ENCODE measurements around the gene EHMT1.

- no peak for TF ChIP-seq POLR2AphosphoS5 (IDR thresholded peaks at IDR 0.05; ENCODE audit: borderline replicate concordance, low read depth, low read length)
- TF ChIP-seq EZH2 (IDR thresholded peaks at IDR 0.05), result no peak
- no peak for TF ChIP-seq FOXP2 (optimal IDR thresholded peaks at IDR 0.05; ENCODE audit: control extremely low read depth, extremely low read length, insufficient read depth)
Observed at GRCh38 chr9:137882506-137882821, 263.7 kb downstream of the EHMT1 start.
